SK-N-SH (cell line): Measurements from ENCODE around the gene SPDEF.

Experiments used
- JUND ChIP-seq: IDR thresholded peaks from 2 replicates; pipeline ENCODE4 v1.4.0; 2012
- MAX ChIP-seq: IDR thresholded peaks from 2 replicates; pipeline ENCODE4 v1.4.0; 2012; ENCODE audit warnings: low read depth
- MXI1 ChIP-seq: IDR thresholded peaks from 2 replicates; pipeline ENCODE4 v1.6.1; 2012; ENCODE audit warnings: mild to moderate bottlenecking, low read depth, low read length, improper control_type of control experiment
- POLR2AphosphoS5 ChIP-seq: IDR thresholded peaks from 2 replicates; pipeline ENCODE4 v1.6.1; 2012; ENCODE audit warnings: low read depth, low read length
- SMC3 ChIP-seq: IDR thresholded peaks from 2 replicates; pipeline ENCODE4 v1.6.1; 2012; ENCODE audit warnings: low read depth, low read length, improper control_type of control experiment
- USF1 ChIP-seq: IDR thresholded peaks from 2 replicates; pipeline ENCODE4 v1.4.0; 2012; ENCODE audit warnings: low read depth, borderline replicate concordance
- TF ChIP-seq, protein P1 (sequence below): fragments of 200-600 bp; sonication (generic); IDR thresholded peaks from 2 replicates; pipeline ENCODE4 v1.6.1; 2017; ENCODE audit warnings: antibody characterized with exemption, mild to moderate bottlenecking, moderate library complexity
- TF ChIP-seq, protein P2 (sequence below): IDR thresholded peaks from 2 replicates; pipeline ENCODE4 v1.6.1; 2012; ENCODE audit warnings: mild to moderate bottlenecking, low read depth, low read length, moderate library complexity

- TF ChIP-seq, protein P1, sequence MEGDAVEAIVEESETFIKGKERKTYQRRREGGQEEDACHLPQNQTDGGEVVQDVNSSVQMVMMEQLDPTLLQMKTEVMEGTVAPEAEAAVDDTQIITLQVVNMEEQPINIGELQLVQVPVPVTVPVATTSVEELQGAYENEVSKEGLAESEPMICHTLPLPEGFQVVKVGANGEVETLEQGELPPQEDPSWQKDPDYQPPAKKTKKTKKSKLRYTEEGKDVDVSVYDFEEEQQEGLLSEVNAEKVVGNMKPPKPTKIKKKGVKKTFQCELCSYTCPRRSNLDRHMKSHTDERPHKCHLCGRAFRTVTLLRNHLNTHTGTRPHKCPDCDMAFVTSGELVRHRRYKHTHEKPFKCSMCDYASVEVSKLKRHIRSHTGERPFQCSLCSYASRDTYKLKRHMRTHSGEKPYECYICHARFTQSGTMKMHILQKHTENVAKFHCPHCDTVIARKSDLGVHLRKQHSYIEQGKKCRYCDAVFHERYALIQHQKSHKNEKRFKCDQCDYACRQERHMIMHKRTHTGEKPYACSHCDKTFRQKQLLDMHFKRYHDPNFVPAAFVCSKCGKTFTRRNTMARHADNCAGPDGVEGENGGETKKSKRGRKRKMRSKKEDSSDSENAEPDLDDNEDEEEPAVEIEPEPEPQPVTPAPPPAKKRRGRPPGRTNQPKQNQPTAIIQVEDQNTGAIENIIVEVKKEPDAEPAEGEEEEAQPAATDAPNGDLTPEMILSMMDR = no peak
- TF ChIP-seq MAX (no peak), JUND (no peak), USF1 (no peak), POLR2AphosphoS5 (no peak), SMC3 (no peak), MXI1 (no peak)
- TF ChIP-seq, protein P2, sequence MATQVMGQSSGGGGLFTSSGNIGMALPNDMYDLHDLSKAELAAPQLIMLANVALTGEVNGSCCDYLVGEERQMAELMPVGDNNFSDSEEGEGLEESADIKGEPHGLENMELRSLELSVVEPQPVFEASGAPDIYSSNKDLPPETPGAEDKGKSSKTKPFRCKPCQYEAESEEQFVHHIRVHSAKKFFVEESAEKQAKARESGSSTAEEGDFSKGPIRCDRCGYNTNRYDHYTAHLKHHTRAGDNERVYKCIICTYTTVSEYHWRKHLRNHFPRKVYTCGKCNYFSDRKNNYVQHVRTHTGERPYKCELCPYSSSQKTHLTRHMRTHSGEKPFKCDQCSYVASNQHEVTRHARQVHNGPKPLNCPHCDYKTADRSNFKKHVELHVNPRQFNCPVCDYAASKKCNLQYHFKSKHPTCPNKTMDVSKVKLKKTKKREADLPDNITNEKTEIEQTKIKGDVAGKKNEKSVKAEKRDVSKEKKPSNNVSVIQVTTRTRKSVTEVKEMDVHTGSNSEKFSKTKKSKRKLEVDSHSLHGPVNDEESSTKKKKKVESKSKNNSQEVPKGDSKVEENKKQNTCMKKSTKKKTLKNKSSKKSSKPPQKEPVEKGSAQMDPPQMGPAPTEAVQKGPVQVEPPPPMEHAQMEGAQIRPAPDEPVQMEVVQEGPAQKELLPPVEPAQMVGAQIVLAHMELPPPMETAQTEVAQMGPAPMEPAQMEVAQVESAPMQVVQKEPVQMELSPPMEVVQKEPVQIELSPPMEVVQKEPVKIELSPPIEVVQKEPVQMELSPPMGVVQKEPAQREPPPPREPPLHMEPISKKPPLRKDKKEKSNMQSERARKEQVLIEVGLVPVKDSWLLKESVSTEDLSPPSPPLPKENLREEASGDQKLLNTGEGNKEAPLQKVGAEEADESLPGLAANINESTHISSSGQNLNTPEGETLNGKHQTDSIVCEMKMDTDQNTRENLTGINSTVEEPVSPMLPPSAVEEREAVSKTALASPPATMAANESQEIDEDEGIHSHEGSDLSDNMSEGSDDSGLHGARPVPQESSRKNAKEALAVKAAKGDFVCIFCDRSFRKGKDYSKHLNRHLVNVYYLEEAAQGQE = no peak
These were observed 25.3 kb downstream of the SPDEF start for GRCh38 chr6:34530753-34531365.
